PC-9 (cell line): ENCODE results near the gene HRNR.

Experiments
- CTCF ChIP-seq: fragments of 200-600 bp; sonication (generic); conservative IDR thresholded peaks from 2 replicates; pipeline ENCODE4 v1.6.1; 2017; ENCODE audit warnings: mixed run types, antibody characterized with exemption, mild to moderate bottlenecking, moderate library complexity
- EZH2 ChIP-seq: fragments of 200-600 bp; sonication (generic); IDR thresholded peaks from 2 replicates; pipeline ENCODE4 v1.8.0; 2017; ENCODE audit warnings: antibody characterized with exemption, low read depth

DNA sequence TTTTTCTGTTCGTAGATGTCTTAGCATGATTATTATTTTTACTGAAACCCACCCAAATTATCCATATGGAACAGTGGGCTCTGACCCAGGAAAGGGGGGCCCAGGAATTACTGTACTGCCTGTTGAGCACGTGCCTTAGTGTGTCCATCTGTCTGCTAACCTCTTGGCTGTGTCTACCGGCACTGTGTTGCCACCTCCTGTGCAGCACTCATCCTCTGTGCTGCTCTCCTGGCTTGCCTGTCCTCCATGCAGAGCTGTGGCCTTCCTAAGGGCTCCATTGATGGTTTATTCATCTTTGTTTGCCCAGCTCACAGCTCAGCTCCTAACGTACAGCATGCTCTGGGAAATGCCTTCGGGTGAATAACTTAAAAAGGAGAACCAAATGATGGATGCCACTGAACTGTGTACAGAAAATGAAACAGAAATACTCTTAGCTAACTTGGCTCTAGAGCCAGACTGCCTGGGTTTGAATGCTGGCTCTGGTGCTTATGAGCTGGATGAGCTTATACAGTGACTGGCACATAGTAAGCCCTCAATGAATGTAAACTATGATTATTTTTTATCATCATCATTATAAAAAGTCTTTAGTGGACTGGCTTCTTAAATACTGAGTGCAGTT lies 53.6 kb downstream of the HRNR start:
- TF ChIP-seq CTCF (no peak), EZH2 (no peak)
